Gastrocnemius medialis (tissue), 4 donors: ENCODE measurements around the gene SNPH.

Experiments used
- POLR2A ChIP-seq, 2 donors: fragments of 450-650 bp; IDR thresholded peaks; one replicate each; pipeline ENCODE4 v1.6.1; 2017; ENCODE audit warnings: antibody characterized with exemption in 2 of 2, mild to moderate bottlenecking in 2 of 2, moderate library complexity in 2 of 2
- TF ChIP-seq, protein P1 (sequence below), 5 experiments: fragments of 450-650 bp in 3 of 5; fragments of 200-600 bp in 2 of 5; sonication (generic) in 2 of 5; IDR thresholded peaks in 4 of 5; conservative IDR thresholded peaks in 1 of 5; 1 replicate in 4 of 5; 2 replicates in 1 of 5; pipeline ENCODE4 v1.5.1; 2016 to 2019; ENCODE audit warnings: antibody characterized with exemption in 5 of 5, mild to moderate bottlenecking in 3 of 5, moderate library complexity in 3 of 5

DNA sequence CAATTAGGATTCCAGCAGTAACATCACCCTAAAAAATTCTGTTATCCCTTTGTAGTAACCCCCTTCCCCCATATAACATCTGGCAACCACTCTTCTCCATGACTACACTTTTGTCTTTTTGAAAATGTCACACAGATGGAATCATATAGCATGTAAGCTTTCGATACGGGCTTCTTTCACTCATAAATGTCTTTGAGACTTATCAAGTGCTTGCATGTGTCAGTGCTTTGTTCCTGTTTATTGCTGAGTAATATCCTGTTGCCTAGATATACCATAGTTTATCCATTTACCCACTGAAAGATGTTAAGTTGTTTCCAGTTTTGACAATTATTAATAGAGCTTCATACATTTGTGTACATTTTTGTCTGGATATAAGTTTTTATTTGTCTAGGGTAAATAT, 10.4 kb upstream of the SNPH start:
- TF ChIP-seq POLR2A (IDR thresholded peaks at IDR 0.05), result no peak
- TF ChIP-seq, protein P1, sequence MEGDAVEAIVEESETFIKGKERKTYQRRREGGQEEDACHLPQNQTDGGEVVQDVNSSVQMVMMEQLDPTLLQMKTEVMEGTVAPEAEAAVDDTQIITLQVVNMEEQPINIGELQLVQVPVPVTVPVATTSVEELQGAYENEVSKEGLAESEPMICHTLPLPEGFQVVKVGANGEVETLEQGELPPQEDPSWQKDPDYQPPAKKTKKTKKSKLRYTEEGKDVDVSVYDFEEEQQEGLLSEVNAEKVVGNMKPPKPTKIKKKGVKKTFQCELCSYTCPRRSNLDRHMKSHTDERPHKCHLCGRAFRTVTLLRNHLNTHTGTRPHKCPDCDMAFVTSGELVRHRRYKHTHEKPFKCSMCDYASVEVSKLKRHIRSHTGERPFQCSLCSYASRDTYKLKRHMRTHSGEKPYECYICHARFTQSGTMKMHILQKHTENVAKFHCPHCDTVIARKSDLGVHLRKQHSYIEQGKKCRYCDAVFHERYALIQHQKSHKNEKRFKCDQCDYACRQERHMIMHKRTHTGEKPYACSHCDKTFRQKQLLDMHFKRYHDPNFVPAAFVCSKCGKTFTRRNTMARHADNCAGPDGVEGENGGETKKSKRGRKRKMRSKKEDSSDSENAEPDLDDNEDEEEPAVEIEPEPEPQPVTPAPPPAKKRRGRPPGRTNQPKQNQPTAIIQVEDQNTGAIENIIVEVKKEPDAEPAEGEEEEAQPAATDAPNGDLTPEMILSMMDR (IDR thresholded peaks at IDR 0.05 in 4 of 5, conservative IDR thresholded peaks at IDR 0.05 in 1 of 5), result no peak
